Measurements from ENCODE around the gene EBLN2. TPM values are rescaled to one million over a fixed set of nuclear protein-coding genes. Genes with fewer than 3 reads are reported as not detected.
A peak's percentile ranks its signal among the peaks of the same experiment; 100 is the strongest.
"Not testable (repeated sequence)": the region's sequence is repeated elsewhere in the genome, so short reads cannot be mapped to it uniquely, and the experiment has no call there.

Gene EBLN2
- total and polyA plus RNA-seq, 2 donors from 2014 or later, result 0.24 to 4.5 TPM

- no peak overlapping the region for H3K9ac ChIP-seq (ENCODE audit: low read length in 3 of 3)
- TF ChIP-seq CTCF (IDR thresholded peaks at IDR 0.05; ENCODE audit: borderline replicate concordance, extremely low read depth, insufficient read depth), result no peak
- no peaks in the 10 kb centered on the region for H3K27me3 ChIP-seq (ENCODE audit: control insufficient read depth, insufficient read depth, low read length)
- DNase-seq (no peak), FAIRE-seq (no peak)
- peaks cover 0 to 4% (median 0%) of the 10 kb centered on the region in 3 donors for H3K36me3 ChIP-seq (ENCODE audit: control insufficient read depth in 2 of 3, insufficient read depth in 3 of 3, low read length in 3 of 3)
- no peaks in the 10 kb centered on the region for H3K9me3 ChIP-seq (ENCODE audit: control insufficient read depth in 2 of 3, insufficient read depth in 1 of 3, low read length in 3 of 3)
- no peak overlapping the region for H3K4me3 ChIP-seq (ENCODE audit: low read length in 3 of 3)
- intact Hi-C loops (cut with DNase I), result no loop called here
- H3K4me1 ChIP-seq (ENCODE audit: control insufficient read depth in 2 of 3, insufficient read depth in 2 of 3, low read depth in 1 of 3, low read length in 3 of 3), result no peaks in the 10 kb centered on the region
- no peak overlapping the region for H3K27ac ChIP-seq (ENCODE audit: low read depth in 2 of 2, low read length in 2 of 2)
These were observed 4.7 kb upstream of the EBLN2 start for GRCh38 chr3:73056845-73057150.

- H3K9me3 ChIP-seq (ENCODE audit: control insufficient read depth in 2 of 3, insufficient read depth in 1 of 3, low read length in 3 of 3), result no peaks in the 10 kb centered on the region
- H3K4me3 ChIP-seq (ENCODE audit: low read length in 3 of 3), result no peak overlapping the region
- H3K9ac ChIP-seq (ENCODE audit: low read length in 3 of 3), result no peak overlapping the region
- H3K27me3 ChIP-seq (ENCODE audit: control insufficient read depth, insufficient read depth, low read length), result no peaks in the 10 kb centered on the region
- H3K36me3 ChIP-seq (ENCODE audit: control insufficient read depth in 2 of 3, insufficient read depth in 3 of 3, low read length in 3 of 3), result peaks cover 5 to 15% (median 10%) of the 10 kb centered on the region in 3 donors
- H3K4me1 ChIP-seq (ENCODE audit: control insufficient read depth in 2 of 3, insufficient read depth in 2 of 3, low read depth in 1 of 3, low read length in 3 of 3), result no peaks in the 10 kb centered on the region
- intact Hi-C loops (cut with DNase I), result loop anchor here (10.0 kb wide), 1 partner anchor 126 kb away; no protein-coding TSS in a partner anchor
- FAIRE-seq (peak; percentile 8), DNase-seq (no peak)
- no peak for TF ChIP-seq CTCF (IDR thresholded peaks at IDR 0.05; ENCODE audit: borderline replicate concordance, extremely low read depth, insufficient read depth)
- no peak overlapping the region for H3K27ac ChIP-seq (ENCODE audit: low read depth in 2 of 2, low read length in 2 of 2)
These were observed 1.1 kb upstream of the EBLN2 start for GRCh38 chr3:73060302-73060723.

GRCh38 chr3:73066243-73066642 lies 4.8 kb downstream of the EBLN2 start:
- H3K4me3 ChIP-seq (ENCODE audit: low read length in 3 of 3); H3K27me3 ChIP-seq (ENCODE audit: control insufficient read depth, insufficient read depth, low read length); H3K27ac ChIP-seq (ENCODE audit: low read depth in 2 of 2, low read length in 2 of 2); H3K9me3 ChIP-seq (ENCODE audit: control insufficient read depth in 2 of 3, insufficient read depth in 1 of 3, low read length in 3 of 3); DNase-seq; H3K4me1 ChIP-seq (ENCODE audit: control insufficient read depth in 2 of 3, insufficient read depth in 2 of 3, low read depth in 1 of 3, low read length in 3 of 3); H3K9ac ChIP-seq (ENCODE audit: low read length in 3 of 3): not testable (repeated sequence)
- FAIRE-seq, result peak; percentile 59
- intact Hi-C loops (cut with DNase I), result loop anchor here (10.0 kb wide), 1 partner anchor 131 kb away; no protein-coding TSS in a partner anchor
- H3K36me3 ChIP-seq (ENCODE audit: control insufficient read depth in 2 of 3, insufficient read depth in 3 of 3, low read length in 3 of 3), result peaks cover 5 to 18% (median 10%) of the 10 kb centered on the region in 3 donors

GRCh38 chr3:73068419-73068818 lies 7.0 kb downstream of the EBLN2 start:
- Histone ChIP-seq H3K27me3 (ENCODE audit: control insufficient read depth, insufficient read depth, low read length) (no peaks in the 10 kb centered on the region), H3K27ac (ENCODE audit: low read depth in 2 of 2, low read length in 2 of 2) (no peak overlapping the region), H3K9ac (ENCODE audit: low read length in 3 of 3) (no peak overlapping the region), H3K36me3 (ENCODE audit: control insufficient read depth in 2 of 3, insufficient read depth in 3 of 3, low read length in 3 of 3) (peaks cover 3 to 4% (median 4%) of the 10 kb centered on the region in 3 donors), H3K4me1 (ENCODE audit: control insufficient read depth in 2 of 3, insufficient read depth in 2 of 3, low read depth in 1 of 3, low read length in 3 of 3) (no peaks in the 10 kb centered on the region), H3K4me3 (ENCODE audit: low read length in 3 of 3) (no peak overlapping the region), H3K9me3 (ENCODE audit: control insufficient read depth in 2 of 3, insufficient read depth in 1 of 3, low read length in 3 of 3) (no peaks in the 10 kb centered on the region)
- intact Hi-C loops (cut with DNase I), result loop anchor here (10.0 kb wide), 1 partner anchor 134 kb away; no protein-coding TSS in a partner anchor
- DNase-seq (no peak), FAIRE-seq (no peak)
- no peak for TF ChIP-seq CTCF (IDR thresholded peaks at IDR 0.05; ENCODE audit: borderline replicate concordance, extremely low read depth, insufficient read depth)
